GM19395 (cell line): ENCODE results near the gene SLC35A4.
"Not testable (repeated sequence)": the region's sequence is repeated elsewhere in the genome, so short reads cannot be mapped to it uniquely, and the experiment has no call there.

Experiments
- ATAC-seq: cut with Tn5 transposase; IDR thresholded peaks from one replicate; pipeline ENCODE4 v1.9.1; 2021; ENCODE audit warnings: mild to moderate bottlenecking, moderate library complexity; ENCODE audit not compliant: unreplicated experiment

Gene SLC35A4

GRCh38 chr5:140588311-140589070 is 23.9 kb downstream of the SLC35A4 start:
- no peak for ATAC-seq

GRCh38 chr5:140590861-140591260 is 26.2 kb downstream of the SLC35A4 start:
- ATAC-seq = no peak

GRCh38 chr5:140591747-140592372 is 27.2 kb downstream of the SLC35A4 start:
- no peak for ATAC-seq

GRCh38 chr5:140593070-140593469 is 28.4 kb downstream of the SLC35A4 start:
- ATAC-seq = not testable (repeated sequence)

- ATAC-seq = no peak
Observed at GRCh38 chr5:140594169-140594568, 29.5 kb downstream of the SLC35A4 start.

GRCh38 chr5:140595538-140596300 is 31.1 kb downstream of the SLC35A4 start:
- no peak for ATAC-seq

GRCh38 chr5:140596321-140596741 is 31.7 kb downstream of the SLC35A4 start:
- ATAC-seq = no peak

GRCh38 chr5:140598836-140599235 is 34.2 kb downstream of the SLC35A4 start:
- no peak for ATAC-seq

- no peak for ATAC-seq
Observed at GRCh38 chr5:140600096-140600495, 35.5 kb downstream of the SLC35A4 start.

- ATAC-seq = no peak
Observed at GRCh38 chr5:140602147-140602546, 37.5 kb downstream of the SLC35A4 start.

GRCh38 chr5:140603446-140603698 is 38.7 kb downstream of the SLC35A4 start:
- ATAC-seq = not testable (repeated sequence)

GRCh38 chr5:140603734-140604133 is 39.1 kb downstream of the SLC35A4 start:
- no peak for ATAC-seq

GRCh38 chr5:140605879-140606278 is 41.3 kb downstream of the SLC35A4 start:
- no peak for ATAC-seq

- ATAC-seq = no peak
Observed at GRCh38 chr5:140607031-140607430, 42.4 kb downstream of the SLC35A4 start.

- ATAC-seq = no peak
Observed at GRCh38 chr5:140608722-140609121, 44.1 kb downstream of the SLC35A4 start.

GRCh38 chr5:140609126-140609525 is 44.5 kb downstream of the SLC35A4 start:
- no peak for ATAC-seq

- ATAC-seq = no peak
Observed at GRCh38 chr5:140611020-140611521, 46.4 kb downstream of the SLC35A4 start.
